Ascending aorta (tissue), 2 donors: ENCODE data around the gene REXO1. TPM values are rescaled to one million over a fixed set of nuclear protein-coding genes. Genes with fewer than 3 reads are reported as not detected.

Experiments
- DNase-seq, 2 donors: peaks; one replicate each; pipeline ENCODE4 v3.0.0-alpha.2; 2019; ENCODE audit warnings: low spot score in 2 of 2
- H3K27ac ChIP-seq, 2 donors: fragments of 200-600 bp; sonication (generic); one replicate each; pipeline ENCODE4 v1.5.1; 2016 to 2017; ENCODE audit warnings: mild to moderate bottlenecking in 1 of 2
- H3K27me3 ChIP-seq: fragments of 200-600 bp; sonication (generic); one replicate; pipeline ENCODE4 v1.5.1; 2017
- H3K36me3 ChIP-seq, 2 donors: fragments of 200-600 bp; sonication (generic); one replicate each; pipeline ENCODE4 v1.5.1; 2016
- H3K4me1 ChIP-seq, 2 donors: fragments of 200-600 bp; sonication (generic); one replicate each; pipeline ENCODE4 v1.5.1; 2016 to 2017; ENCODE audit warnings: mild to moderate bottlenecking in 1 of 2
- H3K4me3 ChIP-seq, 2 donors: fragments of 200-600 bp; sonication (generic); one replicate each; pipeline ENCODE4 v1.5.1; 2016 to 2017; ENCODE audit warnings: mild to moderate bottlenecking in 1 of 2
- H3K9me3 ChIP-seq, 2 donors: fragments of 200-600 bp; sonication (generic); one replicate each; pipeline ENCODE4 v1.5.1; 2016
- intact Hi-C: fragments of 100-400 bp; cut with DNase I; formaldehyde crosslinking; loops from one replicate; pipeline ENCODE4 v1.15.1; 2023
- total RNA-seq: library from RNA; depleted of rRNA; stranded (reverse); fragments of >200 nt; gene quantifications from one replicate; pipeline ENCODE4 v1.1.0, GENCODE V29; 2016
- TF ChIP-seq, protein P1 (sequence below), 3 experiments: fragments of 200-600 bp in 2 of 3; fragments of 450-650 bp in 1 of 3; sonication (generic) in 2 of 3; IDR thresholded peaks; one replicate each; pipeline ENCODE4 v1.5.1; 2016 to 2019; ENCODE audit warnings: antibody characterized with exemption in 3 of 3, mild to moderate bottlenecking in 1 of 3, moderate library complexity in 1 of 3

Gene REXO1
- total RNA-seq, 1 donor from 2014 or later = 45.1 TPM

GRCh38 chr19:1808395-1808731 lies 39.9 kb downstream of the REXO1 start:
- TF ChIP-seq, protein P1, sequence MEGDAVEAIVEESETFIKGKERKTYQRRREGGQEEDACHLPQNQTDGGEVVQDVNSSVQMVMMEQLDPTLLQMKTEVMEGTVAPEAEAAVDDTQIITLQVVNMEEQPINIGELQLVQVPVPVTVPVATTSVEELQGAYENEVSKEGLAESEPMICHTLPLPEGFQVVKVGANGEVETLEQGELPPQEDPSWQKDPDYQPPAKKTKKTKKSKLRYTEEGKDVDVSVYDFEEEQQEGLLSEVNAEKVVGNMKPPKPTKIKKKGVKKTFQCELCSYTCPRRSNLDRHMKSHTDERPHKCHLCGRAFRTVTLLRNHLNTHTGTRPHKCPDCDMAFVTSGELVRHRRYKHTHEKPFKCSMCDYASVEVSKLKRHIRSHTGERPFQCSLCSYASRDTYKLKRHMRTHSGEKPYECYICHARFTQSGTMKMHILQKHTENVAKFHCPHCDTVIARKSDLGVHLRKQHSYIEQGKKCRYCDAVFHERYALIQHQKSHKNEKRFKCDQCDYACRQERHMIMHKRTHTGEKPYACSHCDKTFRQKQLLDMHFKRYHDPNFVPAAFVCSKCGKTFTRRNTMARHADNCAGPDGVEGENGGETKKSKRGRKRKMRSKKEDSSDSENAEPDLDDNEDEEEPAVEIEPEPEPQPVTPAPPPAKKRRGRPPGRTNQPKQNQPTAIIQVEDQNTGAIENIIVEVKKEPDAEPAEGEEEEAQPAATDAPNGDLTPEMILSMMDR (IDR thresholded peaks at IDR 0.05) = no peak
- H3K27me3 ChIP-seq = no peaks in the 10 kb centered on the region
- no peaks in the 10 kb centered on the region for H3K36me3 ChIP-seq
- H3K4me3 ChIP-seq = no peak overlapping the region
- peaks cover 4 to 13% of the 10 kb centered on the region in 2 donors for H3K4me1 ChIP-seq
- no peak for DNase-seq
- no peaks in the 10 kb centered on the region for H3K9me3 ChIP-seq
- intact Hi-C loops = no loop called here
- H3K27ac ChIP-seq = no peak overlapping the region

DNA sequence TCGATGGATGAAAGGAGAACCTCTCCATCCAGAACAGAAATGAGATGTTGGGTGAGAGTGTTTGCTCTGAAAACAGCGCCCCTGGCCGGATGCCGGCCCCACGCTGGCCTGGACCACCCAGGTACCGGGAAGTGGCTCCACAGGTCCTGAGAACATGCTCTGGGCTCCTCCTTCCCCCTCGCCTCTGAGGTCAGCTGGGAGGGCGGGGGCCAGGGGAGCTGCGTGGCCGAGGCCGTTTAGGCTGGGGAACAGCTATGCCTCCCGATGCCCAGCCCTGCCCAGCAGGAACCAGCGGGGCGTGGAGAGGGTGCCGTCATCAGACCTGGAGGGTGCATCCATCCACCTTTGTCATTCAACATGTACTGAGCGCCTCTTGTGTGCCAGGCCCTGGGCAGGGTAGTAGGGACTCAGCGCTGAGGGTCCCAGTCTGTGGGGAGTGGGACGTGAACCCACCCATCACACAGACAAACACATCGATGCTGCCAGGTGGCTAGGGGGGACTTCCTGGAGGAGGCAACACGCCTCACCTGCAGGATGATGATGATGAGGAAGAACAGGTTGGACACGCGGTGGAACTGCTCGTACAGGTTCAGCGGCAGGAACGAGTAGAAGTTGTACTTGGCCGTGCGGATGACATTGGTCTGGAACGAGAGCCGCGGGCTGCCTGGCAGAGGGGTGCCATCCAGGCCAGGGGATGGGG lies 40.4 kb downstream of the REXO1 start:
- Histone ChIP-seq H3K36me3 (no peaks in the 10 kb centered on the region), H3K4me3 (no peak overlapping the region), H3K27ac (no peak overlapping the region), H3K9me3 (no peaks in the 10 kb centered on the region), H3K4me1 (peaks cover 4 to 8% of the 10 kb centered on the region in 2 donors), H3K27me3 (no peaks in the 10 kb centered on the region)
- TF ChIP-seq, protein P1 (IDR thresholded peaks at IDR 0.05) = no peak
- intact Hi-C loops = no loop called here
- no peak for DNase-seq

GRCh38 chr19:1807030-1807694 lies 41.1 kb downstream of the REXO1 start:
- no peaks in the 10 kb centered on the region for H3K27me3 ChIP-seq
- TF ChIP-seq, protein P1 (IDR thresholded peaks at IDR 0.05) = no peak
- H3K4me1 ChIP-seq = peaks cover 4 to 7% of the 10 kb centered on the region in 2 donors
- H3K27ac ChIP-seq = no peak overlapping the region
- H3K9me3 ChIP-seq = no peaks in the 10 kb centered on the region
- intact Hi-C loops = no loop called here
- no peak overlapping the region for H3K4me3 ChIP-seq
- DNase-seq = no peak
- H3K36me3 ChIP-seq = no peaks in the 10 kb centered on the region

GRCh38 chr19:1806184-1807029 lies 41.9 kb downstream of the REXO1 start:
- no peak for DNase-seq
- TF ChIP-seq, protein P1 (IDR thresholded peaks at IDR 0.05) = no peak
- H3K4me1 ChIP-seq = no peaks in the 10 kb centered on the region
- no peaks in the 10 kb centered on the region for H3K27me3 ChIP-seq
- H3K36me3 ChIP-seq = no peaks in the 10 kb centered on the region
- intact Hi-C loops = no loop called here
- no peaks in the 10 kb centered on the region for H3K9me3 ChIP-seq
- no peak overlapping the region for H3K4me3 ChIP-seq
- H3K27ac ChIP-seq = no peak overlapping the region

DNA sequence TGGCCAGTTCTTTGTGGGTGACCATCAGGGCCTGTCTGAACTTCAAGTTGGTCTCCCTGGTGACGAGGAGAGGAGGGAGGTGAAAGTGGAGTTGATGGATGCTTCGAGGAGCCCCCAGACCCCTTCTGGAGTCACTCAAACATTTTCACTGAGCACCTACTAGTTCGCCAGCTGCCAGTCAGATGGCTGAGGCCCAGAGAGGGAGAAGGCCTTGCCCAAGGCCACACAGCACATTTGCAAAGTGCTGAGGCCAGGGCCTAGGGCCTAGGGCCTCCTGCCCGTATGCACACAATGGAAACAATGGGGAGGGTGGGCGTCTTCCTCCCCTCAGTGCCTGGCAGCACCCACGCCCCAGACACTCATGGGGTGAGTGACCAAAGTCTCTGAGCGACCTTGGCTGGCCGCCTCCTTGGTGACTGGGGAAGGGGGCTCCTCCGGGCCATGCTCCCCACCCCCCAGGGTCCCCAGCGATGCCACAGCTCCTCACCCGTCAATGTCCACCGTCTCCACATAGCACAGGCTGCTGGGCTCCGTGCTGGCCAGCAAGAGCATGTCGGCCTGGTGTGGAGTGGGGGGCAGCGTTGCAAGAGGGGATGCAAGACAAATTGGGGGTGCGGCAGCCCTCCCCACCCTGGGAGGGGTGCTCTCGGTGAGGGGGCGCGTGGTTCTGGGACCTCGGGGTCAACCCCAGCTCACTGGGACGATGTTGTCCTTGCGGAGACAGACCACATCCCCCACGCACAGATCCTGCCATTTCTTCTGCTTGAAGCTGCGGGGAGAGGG lies 42.7 kb downstream of the REXO1 start:
- Histone ChIP-seq H3K27me3 (no peaks in the 10 kb centered on the region), H3K4me1 (no peaks in the 10 kb centered on the region), H3K9me3 (no peaks in the 10 kb centered on the region), H3K4me3 (no peak overlapping the region), H3K36me3 (no peaks in the 10 kb centered on the region), H3K27ac (no peak overlapping the region)
- DNase-seq = no peak
- intact Hi-C loops = no loop called here
- TF ChIP-seq, protein P1 (IDR thresholded peaks at IDR 0.05) = no peak
